Esophagus muscularis mucosa (tissue), 4 donors: ENCODE results near the gene GLG1. TPM values are rescaled to one million over a fixed set of nuclear protein-coding genes. Genes with fewer than 3 reads are reported as not detected.
"Not testable (repeated sequence)": the region's sequence is repeated elsewhere in the genome, so short reads cannot be mapped to it uniquely, and the experiment has no call there.

ENCODE experiments used
- DNase-seq: peaks from one replicate; pipeline ENCODE4 v3.0.0-alpha.2; 2017; ENCODE audit errors: extremely low spot score
- H3K27ac ChIP-seq, 4 donors: fragments of 200-600 bp; sonication (generic); replicated peaks in 1 of 4; 1 replicate in 3 of 4; 2 replicates in 1 of 4; pipeline ENCODE4 v1.5.1; 2016 to 2019; ENCODE audit warnings: mild to moderate bottlenecking in 1 of 4
- H3K27me3 ChIP-seq, 4 donors: fragments of 200-600 bp; sonication (generic); one replicate each; pipeline versions ENCODE4 v1.5.1 to v1.6.0; 2016 to 2019
- H3K36me3 ChIP-seq, 4 donors: fragments of 200-600 bp; sonication (generic); one replicate each; pipeline ENCODE4 v1.5.1; 2016 to 2019
- H3K4me1 ChIP-seq, 4 donors: fragments of 200-600 bp; sonication (generic); one replicate each; pipeline ENCODE4 v1.5.1; 2016 to 2019
- H3K4me3 ChIP-seq, 4 donors: fragments of 200-600 bp; sonication (generic); 1 replicate in 2 of 4; 2 replicates in 2 of 4; pipeline ENCODE4 v1.5.1; 2016 to 2019; ENCODE audit warnings: mild to moderate bottlenecking in 4 of 4, moderate library complexity in 1 of 4
- H3K9me3 ChIP-seq, 4 donors: fragments of 200-600 bp; sonication (generic); 1 replicate in 3 of 4; 2 replicates in 1 of 4; pipeline ENCODE4 v1.5.1; 2016 to 2019
- EP300 ChIP-seq: sonication (generic); formaldehyde crosslinking; IDR thresholded peaks from one replicate; pipeline ENCODE4 v1.6.1; 2017; ENCODE audit warnings: antibody characterized with exemption
- POLR2A ChIP-seq: fragments of 450-650 bp; IDR thresholded peaks from one replicate; pipeline ENCODE4 v1.6.1; 2017; ENCODE audit warnings: antibody characterized with exemption, moderate library complexity, mild to moderate bottlenecking, low read depth
- POLR2AphosphoS5 ChIP-seq, 2 donors: sonication (generic); formaldehyde crosslinking; IDR thresholded peaks; one replicate each; pipeline ENCODE4 v1.6.1; 2017; ENCODE audit warnings: antibody characterized with exemption in 2 of 2
- WGBS: methylation state at CpG from one replicate; pipeline ENCODE4 v1.1.5; 2018; 5-methylcytosine and 5-hydroxymethylcytosine counted together
- intact Hi-C: fragments of 100-400 bp; cut with DNase I; formaldehyde crosslinking; loops from one replicate; pipeline ENCODE4 v1.15.1; 2023
- total RNA-seq, 4 donors: library from RNA; depleted of rRNA; stranded (reverse); fragments of >200 nt; gene quantifications; one replicate each; pipeline versions ENCODE4 v1.1.0 to v1.2.1, GENCODE V29; 2016
- TF ChIP-seq, protein P1 (sequence below), 3 experiments: fragments of 200-600 bp in 2 of 3; fragments of 450-650 bp in 1 of 3; sonication (generic) in 2 of 3; IDR thresholded peaks; one replicate each; pipeline ENCODE4 v1.5.1; 2017 to 2019; ENCODE audit warnings: antibody characterized with exemption in 3 of 3, mild to moderate bottlenecking in 2 of 3, moderate library complexity in 1 of 3

GLG1 gene
- total RNA-seq, result 100 to 1,000 TPM in 3 of 4 donors, 10 to 100 TPM in 1; 92.8 to 128 (median 121) TPM

DNA sequence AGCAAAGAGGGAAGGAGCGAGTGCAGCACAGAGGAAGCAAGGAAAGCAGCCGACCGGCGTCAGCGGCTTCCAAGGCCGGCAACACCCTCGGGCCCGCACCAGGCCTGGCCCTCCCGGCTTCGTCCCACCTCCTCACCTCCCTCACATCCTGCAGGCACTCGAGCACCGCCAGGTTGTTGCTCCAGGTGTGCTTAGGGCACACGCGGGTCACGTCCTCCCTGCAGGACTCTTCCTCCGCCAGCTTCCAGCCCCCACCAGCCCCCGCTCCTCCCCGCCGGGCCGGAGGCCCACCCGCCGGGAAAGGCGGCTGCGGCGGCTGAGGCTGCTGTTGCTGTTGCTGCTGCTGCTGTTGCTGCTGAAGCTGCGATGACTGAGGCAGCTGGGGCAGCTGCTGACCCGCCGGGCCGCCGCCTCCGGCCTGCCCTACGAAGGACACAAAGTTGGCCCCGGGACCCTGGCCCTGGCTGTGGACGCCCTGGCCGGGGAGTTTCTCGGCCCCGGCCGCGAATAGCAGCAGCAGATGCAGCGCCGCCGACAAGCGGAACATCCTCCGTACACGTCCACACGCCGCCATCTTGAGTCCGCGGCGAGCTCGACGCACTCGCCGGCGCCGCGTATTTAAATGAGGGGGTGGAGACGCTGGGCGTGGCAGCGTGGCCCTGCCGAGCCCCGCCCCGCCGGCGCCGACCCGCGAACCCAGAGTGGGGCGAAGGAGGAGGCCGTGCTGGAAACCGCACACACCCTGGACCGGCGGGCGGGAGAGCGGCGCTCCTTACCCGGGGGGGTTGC lies at the start of gene GLG1:
Gene GLG1 (minus strand): TSS at position 594 of the 789 bp plus-strand sequence. CDS start 20 bp downstream, at position 574.
- intact Hi-C loops, result no loop called here
- peak within 1 kb of the TSS; percentile 88 to 96 (median 95) for H3K27ac ChIP-seq
- no peaks in the 10 kb centered on the region for H3K27me3 ChIP-seq
- peak within 1 kb of the TSS; percentile 71 to 96 (median 80) for H3K4me3 ChIP-seq
- 1% methylated on average over 25 of the region's 77 CpGs for WGBS
- peak; percentile 96 for DNase-seq
- TF ChIP-seq, protein P1, sequence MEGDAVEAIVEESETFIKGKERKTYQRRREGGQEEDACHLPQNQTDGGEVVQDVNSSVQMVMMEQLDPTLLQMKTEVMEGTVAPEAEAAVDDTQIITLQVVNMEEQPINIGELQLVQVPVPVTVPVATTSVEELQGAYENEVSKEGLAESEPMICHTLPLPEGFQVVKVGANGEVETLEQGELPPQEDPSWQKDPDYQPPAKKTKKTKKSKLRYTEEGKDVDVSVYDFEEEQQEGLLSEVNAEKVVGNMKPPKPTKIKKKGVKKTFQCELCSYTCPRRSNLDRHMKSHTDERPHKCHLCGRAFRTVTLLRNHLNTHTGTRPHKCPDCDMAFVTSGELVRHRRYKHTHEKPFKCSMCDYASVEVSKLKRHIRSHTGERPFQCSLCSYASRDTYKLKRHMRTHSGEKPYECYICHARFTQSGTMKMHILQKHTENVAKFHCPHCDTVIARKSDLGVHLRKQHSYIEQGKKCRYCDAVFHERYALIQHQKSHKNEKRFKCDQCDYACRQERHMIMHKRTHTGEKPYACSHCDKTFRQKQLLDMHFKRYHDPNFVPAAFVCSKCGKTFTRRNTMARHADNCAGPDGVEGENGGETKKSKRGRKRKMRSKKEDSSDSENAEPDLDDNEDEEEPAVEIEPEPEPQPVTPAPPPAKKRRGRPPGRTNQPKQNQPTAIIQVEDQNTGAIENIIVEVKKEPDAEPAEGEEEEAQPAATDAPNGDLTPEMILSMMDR (IDR thresholded peaks at IDR 0.05), result no peak
- peak; percentile 91 to 96 for TF ChIP-seq POLR2AphosphoS5 (IDR thresholded peaks at IDR 0.05)
- peak; percentile 76 for TF ChIP-seq POLR2A
- no peak for TF ChIP-seq EP300
- H3K9me3 ChIP-seq, result no peaks in the 10 kb centered on the region
- H3K36me3 ChIP-seq, result no peaks in the 10 kb centered on the region
- peaks cover 37 to 53% (median 47%) of the 10 kb centered on the region in 4 donors for H3K4me1 ChIP-seq

DNA sequence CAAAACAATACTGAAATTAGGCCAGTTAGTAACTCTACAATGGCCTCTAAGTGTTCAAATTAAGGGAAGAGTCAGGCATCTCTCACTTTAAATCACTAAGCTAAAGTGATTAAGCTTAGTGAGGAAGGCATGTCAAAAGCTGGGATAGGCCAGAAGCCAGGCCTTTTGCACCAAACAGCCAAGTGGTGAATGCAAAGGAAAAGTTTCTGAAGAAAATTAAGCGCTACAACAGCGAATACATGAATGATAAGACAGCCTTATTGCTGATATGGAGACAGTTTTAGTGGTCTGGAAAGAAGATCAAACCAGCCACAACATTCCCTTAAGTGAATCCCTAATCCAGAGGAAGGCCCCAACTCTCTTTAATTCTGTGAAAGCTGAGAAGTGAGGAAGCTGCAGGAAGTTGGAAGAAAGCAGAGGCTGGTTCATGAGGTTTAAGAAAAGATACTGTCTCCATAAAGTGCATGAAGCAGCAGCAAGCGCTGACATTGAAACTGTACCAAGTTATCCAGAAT lies 47.7 kb upstream of the GLG1 start:
- intact Hi-C loops, result no loop called here
- 95% methylated on average over 3 of the region's 3 CpGs for WGBS
- peaks cover 0 to 8% (median 5%) of the 10 kb centered on the region in 4 donors for H3K4me1 ChIP-seq
- no peak overlapping the region for H3K4me3 ChIP-seq
- H3K27ac ChIP-seq, result no peak overlapping the region
- no peak for DNase-seq
- peaks cover 0 to 60% (median 28%) of the 10 kb centered on the region in 4 donors for H3K36me3 ChIP-seq
- H3K9me3 ChIP-seq, result no peaks in the 10 kb centered on the region
- H3K27me3 ChIP-seq, result no peaks in the 10 kb centered on the region
- TF ChIP-seq, protein P1 (IDR thresholded peaks at IDR 0.05), result no peak
- TF ChIP-seq EP300 (no peak), POLR2AphosphoS5 (IDR thresholded peaks at IDR 0.05) (no peak), POLR2A (no peak)

DNA sequence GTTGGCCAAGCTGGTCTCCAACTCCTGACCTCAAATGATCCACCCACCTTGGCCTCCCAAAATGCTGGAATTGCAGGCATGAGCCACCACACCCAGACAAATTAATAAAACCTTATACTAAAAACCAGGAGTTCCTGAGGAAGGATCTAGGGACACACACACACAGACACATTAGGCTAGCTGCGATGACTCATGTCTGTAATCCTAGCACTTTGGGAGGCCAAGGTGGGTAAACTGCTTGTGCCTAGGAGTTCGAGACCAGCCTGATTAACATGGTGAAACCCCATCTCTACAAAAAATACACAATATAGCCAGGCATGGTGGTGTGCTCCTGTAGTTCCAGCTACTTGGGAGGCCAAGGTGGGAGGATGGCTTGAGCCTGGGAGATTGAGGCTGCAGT lies 46.0 kb upstream of the GLG1 start:
- intact Hi-C loops, H3K27me3 ChIP-seq, H3K4me3 ChIP-seq, DNase-seq, H3K9me3 ChIP-seq, H3K4me1 ChIP-seq, H3K27ac ChIP-seq: not testable (repeated sequence)
- 100% methylated on average over 2 of the region's 2 CpGs for WGBS
- H3K36me3 ChIP-seq, result peaks cover 12 to 62% (median 29%) of the 10 kb centered on the region in 4 donors

DNA sequence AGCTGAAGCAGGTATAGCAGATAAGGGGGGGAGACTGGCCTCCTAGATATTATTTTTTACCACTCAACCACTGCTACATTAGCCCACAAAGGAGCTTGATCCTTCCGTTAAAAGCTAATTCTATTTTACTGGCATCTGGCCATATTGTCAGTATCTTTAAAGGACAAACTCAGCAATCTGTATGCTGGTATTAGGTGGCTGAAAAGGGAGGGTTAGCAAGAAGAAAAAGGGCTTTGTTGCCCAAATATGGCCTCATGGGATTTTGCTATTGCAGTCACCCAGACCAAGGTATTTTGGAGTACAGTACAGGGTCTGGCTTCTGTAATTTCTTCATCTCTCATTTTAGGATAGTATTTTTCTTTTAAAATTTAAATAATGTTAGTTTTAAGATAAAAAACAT lies 45.3 kb upstream of the GLG1 start:
- Histone ChIP-seq H3K4me1 (peaks cover 0 to 8% (median 5%) of the 10 kb centered on the region in 4 donors), H3K36me3 (peaks cover 15 to 63% (median 31%) of the 10 kb centered on the region in 4 donors), H3K27ac (no peak overlapping the region), H3K4me3 (no peak overlapping the region), H3K9me3 (no peaks in the 10 kb centered on the region), H3K27me3 (no peaks in the 10 kb centered on the region)
- no peak for TF ChIP-seq POLR2A
- TF ChIP-seq, protein P1 (IDR thresholded peaks at IDR 0.05), result no peak
- TF ChIP-seq POLR2AphosphoS5 (IDR thresholded peaks at IDR 0.05), result no peak
- TF ChIP-seq EP300, result no peak
- no peak for DNase-seq
- intact Hi-C loops, result no loop called here
- 52% methylated on average over 1 of the region's 1 CpG for WGBS

DNA sequence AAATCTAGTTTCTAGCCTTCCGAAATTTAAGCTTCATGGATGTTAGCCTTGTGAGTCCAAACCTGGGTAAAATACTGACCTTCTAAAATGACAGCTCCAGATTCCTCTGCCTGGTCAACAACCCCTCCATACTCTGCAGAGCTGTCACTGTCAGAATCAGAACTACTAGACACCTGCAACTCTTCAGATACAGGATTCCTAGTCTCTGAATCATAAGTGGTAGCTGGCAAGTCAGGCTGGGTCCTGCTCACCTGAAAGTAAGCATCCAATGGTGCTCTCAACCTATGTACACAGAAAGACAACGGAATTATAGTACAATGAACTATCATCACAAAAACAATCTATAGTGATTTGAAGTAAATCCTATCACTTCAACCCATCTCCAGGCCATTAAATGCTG lies 44.9 kb upstream of the GLG1 start:
- intact Hi-C loops, result no loop called here
- Histone ChIP-seq H3K4me1 (peaks cover 0 to 8% (median 5%) of the 10 kb centered on the region in 4 donors), H3K4me3 (no peak overlapping the region), H3K27ac (no peak overlapping the region), H3K9me3 (no peaks in the 10 kb centered on the region), H3K27me3 (no peaks in the 10 kb centered on the region), H3K36me3 (peaks cover 15 to 64% (median 33%) of the 10 kb centered on the region in 4 donors)
- no peak for DNase-seq
- 93% methylated on average over 2 of the region's 2 CpGs for WGBS
- TF ChIP-seq POLR2A (no peak), EP300 (no peak)
